SK-N-SH treated with all-trans-retinoic acid at 6 μM for 48 hours (cell line): Measurements from ENCODE around the gene PDE3A.

ENCODE experiments used
- ATAC-seq: fragments of 200-7000 bp; cut with Tn5 transposase; 3 replicates; pipeline ENCODE4 v1.9.1; 2020; ENCODE audit warnings: mild to moderate bottlenecking, moderate library complexity
- ARNTL ChIP-seq: fragments of 450-650 bp; formaldehyde crosslinking; IDR thresholded peaks from 2 replicates; pipeline ENCODE4 v1.5.0; 2020; ENCODE audit warnings: low read depth, mild to moderate bottlenecking, moderate library complexity, borderline replicate concordance
- BACH2 ChIP-seq: fragments of 250-450 bp; sonication (Bioruptor Pico); IDR thresholded peaks from 2 replicates; pipeline ENCODE4 v1.9.0; 2021; ENCODE audit warnings: mild to moderate bottlenecking, borderline replicate concordance
- CSDC2 ChIP-seq: fragments of 250-450 bp; sonication (Bioruptor Pico); IDR thresholded peaks from 2 replicates; pipeline ENCODE4 v1.5.0; 2020; ENCODE audit warnings: mild to moderate bottlenecking, moderate library complexity
- ESRRG ChIP-seq: fragments of 250-450 bp; sonication (Bioruptor Pico); IDR thresholded peaks from 2 replicates; pipeline ENCODE4 v1.6.1; 2021; ENCODE audit warnings: mild to moderate bottlenecking
- GLIS3 ChIP-seq: fragments of 250-450 bp; sonication (Bioruptor Pico); IDR thresholded peaks from 2 replicates; pipeline ENCODE4 v1.5.0; 2020; ENCODE audit warnings: mild to moderate bottlenecking, moderate library complexity
- ISL1 ChIP-seq: fragments of 250-450 bp; sonication (Bioruptor Pico); IDR thresholded peaks from 2 replicates; pipeline ENCODE4 v2.1.2; 2022; ENCODE audit warnings: mild to moderate bottlenecking, moderate library complexity
- PPARA ChIP-seq: fragments of 250-450 bp; sonication (Bioruptor Pico); IDR thresholded peaks from 2 replicates; pipeline ENCODE4 v1.5.0; 2020; ENCODE audit warnings: mild to moderate bottlenecking, borderline replicate concordance
- RARB ChIP-seq: fragments of 250-450 bp; sonication (Bioruptor Pico); IDR thresholded peaks from 2 replicates; pipeline ENCODE4 v1.8.0; 2021; ENCODE audit warnings: mild to moderate bottlenecking, moderate library complexity
- TCF4 ChIP-seq: fragments of 250-450 bp; sonication (Bioruptor Pico); IDR thresholded peaks from 2 replicates; pipeline ENCODE4 v1.8.0; 2021; ENCODE audit warnings: mild to moderate bottlenecking, moderate library complexity, borderline replicate concordance
- TOX ChIP-seq: fragments of 250-450 bp; sonication (Bioruptor Pico); IDR thresholded peaks from 2 replicates; pipeline ENCODE4 v1.8.0; 2021; ENCODE audit warnings: mild to moderate bottlenecking, moderate library complexity, borderline replicate concordance
- ZFP30 ChIP-seq: fragments of 450-650 bp; formaldehyde crosslinking; IDR thresholded peaks from 2 replicates; pipeline ENCODE4 v1.5.0; 2022; ENCODE audit warnings: mild to moderate bottlenecking, moderate library complexity
- ZNF565 ChIP-seq: fragments of 450-650 bp; formaldehyde crosslinking; conservative IDR thresholded peaks from 2 replicates; pipeline ENCODE4 v1.5.0; 2020; ENCODE audit warnings: low read depth, mild to moderate bottlenecking, moderate library complexity
- ZNF8 ChIP-seq: fragments of 450-650 bp; formaldehyde crosslinking; IDR thresholded peaks from 2 replicates; pipeline ENCODE4 v1.5.0; 2020; ENCODE audit warnings: mild to moderate bottlenecking, moderate library complexity
- TF ChIP-seq, protein P1 (sequence below): fragments of 250-450 bp; sonication (Bioruptor Pico); IDR thresholded peaks from 2 replicates; pipeline ENCODE4 v1.5.0; 2020; ENCODE audit warnings: mild to moderate bottlenecking, moderate library complexity
- TF ChIP-seq, protein P2 (sequence below): fragments of 250-450 bp; sonication (Bioruptor Pico); IDR thresholded peaks from 2 replicates; pipeline ENCODE4 v1.5.1; 2020; ENCODE audit warnings: low read depth, mild to moderate bottlenecking, moderate library complexity
- TF ChIP-seq, protein P3 (sequence below): fragments of 250-450 bp; sonication (Bioruptor Pico); IDR thresholded peaks from 2 replicates; pipeline ENCODE4 v1.5.1; 2021; ENCODE audit warnings: mild to moderate bottlenecking, moderate library complexity
- TF ChIP-seq, protein P4 (sequence below): fragments of 250-450 bp; sonication (Bioruptor Pico); IDR thresholded peaks from 2 replicates; pipeline ENCODE4 v1.8.0; 2021; ENCODE audit warnings: low read depth, mild to moderate bottlenecking, moderate library complexity, borderline replicate concordance
- TF ChIP-seq, protein P5 (sequence below): fragments of 250-450 bp; sonication (Bioruptor Pico); IDR thresholded peaks from 2 replicates; pipeline ENCODE4 v1.8.0; 2020; ENCODE audit warnings: mild to moderate bottlenecking, moderate library complexity, borderline replicate concordance

Gene PDE3A

DNA sequence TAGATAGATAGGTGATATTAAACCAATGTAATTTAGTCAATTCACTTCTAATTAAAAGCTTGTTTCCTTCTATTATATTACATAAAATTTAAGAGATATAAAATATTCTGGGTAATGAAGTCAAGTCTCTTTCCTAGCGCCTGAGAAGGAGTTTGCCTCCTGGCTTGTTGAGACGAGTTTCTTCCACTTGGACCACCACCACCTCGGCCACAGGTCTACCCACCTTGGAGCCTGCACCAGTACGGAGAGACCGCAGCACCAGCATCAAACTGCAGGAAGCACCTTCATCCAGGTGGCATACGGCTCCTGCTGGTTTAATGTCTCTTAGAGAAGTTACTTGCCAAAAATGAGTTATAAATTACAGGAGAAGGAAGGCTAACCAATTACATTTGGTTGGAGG is 247.8 kb downstream of the PDE3A start:
- TF ChIP-seq, protein P1, sequence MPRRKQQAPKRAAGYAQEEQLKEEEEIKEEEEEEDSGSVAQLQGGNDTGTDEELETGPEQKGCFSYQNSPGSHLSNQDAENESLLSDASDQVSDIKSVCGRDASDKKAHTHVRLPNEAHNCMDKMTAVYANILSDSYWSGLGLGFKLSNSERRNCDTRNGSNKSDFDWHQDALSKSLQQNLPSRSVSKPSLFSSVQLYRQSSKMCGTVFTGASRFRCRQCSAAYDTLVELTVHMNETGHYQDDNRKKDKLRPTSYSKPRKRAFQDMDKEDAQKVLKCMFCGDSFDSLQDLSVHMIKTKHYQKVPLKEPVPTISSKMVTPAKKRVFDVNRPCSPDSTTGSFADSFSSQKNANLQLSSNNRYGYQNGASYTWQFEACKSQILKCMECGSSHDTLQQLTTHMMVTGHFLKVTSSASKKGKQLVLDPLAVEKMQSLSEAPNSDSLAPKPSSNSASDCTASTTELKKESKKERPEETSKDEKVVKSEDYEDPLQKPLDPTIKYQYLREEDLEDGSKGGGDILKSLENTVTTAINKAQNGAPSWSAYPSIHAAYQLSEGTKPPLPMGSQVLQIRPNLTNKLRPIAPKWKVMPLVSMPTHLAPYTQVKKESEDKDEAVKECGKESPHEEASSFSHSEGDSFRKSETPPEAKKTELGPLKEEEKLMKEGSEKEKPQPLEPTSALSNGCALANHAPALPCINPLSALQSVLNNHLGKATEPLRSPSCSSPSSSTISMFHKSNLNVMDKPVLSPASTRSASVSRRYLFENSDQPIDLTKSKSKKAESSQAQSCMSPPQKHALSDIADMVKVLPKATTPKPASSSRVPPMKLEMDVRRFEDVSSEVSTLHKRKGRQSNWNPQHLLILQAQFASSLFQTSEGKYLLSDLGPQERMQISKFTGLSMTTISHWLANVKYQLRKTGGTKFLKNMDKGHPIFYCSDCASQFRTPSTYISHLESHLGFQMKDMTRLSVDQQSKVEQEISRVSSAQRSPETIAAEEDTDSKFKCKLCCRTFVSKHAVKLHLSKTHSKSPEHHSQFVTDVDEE (CRISPR knock-in tag), result no peak
- TF ChIP-seq BACH2 (CRISPR knock-in tag), result no peak
- TF ChIP-seq PPARA (CRISPR knock-in tag), result no peak
- TF ChIP-seq, protein P2, sequence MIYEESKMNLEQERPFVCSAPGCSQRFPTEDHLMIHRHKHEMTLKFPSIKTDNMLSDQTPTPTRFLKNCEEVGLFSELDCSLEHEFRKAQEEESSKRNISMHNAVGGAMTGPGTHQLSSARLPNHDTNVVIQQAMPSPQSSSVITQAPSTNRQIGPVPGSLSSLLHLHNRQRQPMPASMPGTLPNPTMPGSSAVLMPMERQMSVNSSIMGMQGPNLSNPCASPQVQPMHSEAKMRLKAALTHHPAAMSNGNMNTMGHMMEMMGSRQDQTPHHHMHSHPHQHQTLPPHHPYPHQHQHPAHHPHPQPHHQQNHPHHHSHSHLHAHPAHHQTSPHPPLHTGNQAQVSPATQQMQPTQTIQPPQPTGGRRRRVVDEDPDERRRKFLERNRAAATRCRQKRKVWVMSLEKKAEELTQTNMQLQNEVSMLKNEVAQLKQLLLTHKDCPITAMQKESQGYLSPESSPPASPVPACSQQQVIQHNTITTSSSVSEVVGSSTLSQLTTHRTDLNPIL (CRISPR knock-in tag), result no peak
- TF ChIP-seq RARB, result no peak
- TF ChIP-seq, protein P3, sequence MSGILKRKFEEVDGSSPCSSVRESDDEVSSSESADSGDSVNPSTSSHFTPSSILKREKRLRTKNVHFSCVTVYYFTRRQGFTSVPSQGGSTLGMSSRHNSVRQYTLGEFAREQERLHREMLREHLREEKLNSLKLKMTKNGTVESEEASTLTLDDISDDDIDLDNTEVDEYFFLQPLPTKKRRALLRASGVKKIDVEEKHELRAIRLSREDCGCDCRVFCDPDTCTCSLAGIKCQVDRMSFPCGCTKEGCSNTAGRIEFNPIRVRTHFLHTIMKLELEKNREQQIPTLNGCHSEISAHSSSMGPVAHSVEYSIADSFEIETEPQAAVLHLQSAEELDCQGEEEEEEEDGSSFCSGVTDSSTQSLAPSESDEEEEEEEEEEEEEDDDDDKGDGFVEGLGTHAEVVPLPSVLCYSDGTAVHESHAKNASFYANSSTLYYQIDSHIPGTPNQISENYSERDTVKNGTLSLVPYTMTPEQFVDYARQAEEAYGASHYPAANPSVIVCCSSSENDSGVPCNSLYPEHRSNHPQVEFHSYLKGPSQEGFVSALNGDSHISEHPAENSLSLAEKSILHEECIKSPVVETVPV (CRISPR knock-in tag), result no peak
- TF ChIP-seq ESRRG (CRISPR knock-in tag), result no peak
- TF ChIP-seq ZFP30 (CRISPR knock-in tag), result no peak
- TF ChIP-seq GLIS3 (CRISPR knock-in tag), result no peak
- no peak for TF ChIP-seq TCF4 (CRISPR knock-in tag)
- no peak for TF ChIP-seq TOX (CRISPR knock-in tag)
- no peak for TF ChIP-seq ISL1 (CRISPR knock-in tag)
- TF ChIP-seq ZNF565, result no peak
- TF ChIP-seq CSDC2 (CRISPR knock-in tag), result no peak
- no peak for TF ChIP-seq ARNTL (CRISPR knock-in tag)
- TF ChIP-seq, protein P4, sequence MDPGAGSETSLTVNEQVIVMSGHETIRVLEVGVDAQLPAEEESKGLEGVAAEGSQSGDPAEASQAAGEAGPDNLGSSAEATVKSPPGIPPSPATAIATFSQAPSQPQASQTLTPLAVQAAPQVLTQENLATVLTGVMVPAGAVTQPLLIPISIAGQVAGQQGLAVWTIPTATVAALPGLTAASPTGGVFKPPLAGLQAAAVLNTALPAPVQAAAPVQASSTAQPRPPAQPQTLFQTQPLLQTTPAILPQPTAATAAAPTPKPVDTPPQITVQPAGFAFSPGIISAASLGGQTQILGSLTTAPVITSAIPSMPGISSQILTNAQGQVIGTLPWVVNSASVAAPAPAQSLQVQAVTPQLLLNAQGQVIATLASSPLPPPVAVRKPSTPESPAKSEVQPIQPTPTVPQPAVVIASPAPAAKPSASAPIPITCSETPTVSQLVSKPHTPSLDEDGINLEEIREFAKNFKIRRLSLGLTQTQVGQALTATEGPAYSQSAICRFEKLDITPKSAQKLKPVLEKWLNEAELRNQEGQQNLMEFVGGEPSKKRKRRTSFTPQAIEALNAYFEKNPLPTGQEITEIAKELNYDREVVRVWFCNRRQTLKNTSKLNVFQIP, result no peak
- TF ChIP-seq ZNF8, result no peak
- ATAC-seq, result no peak

DNA sequence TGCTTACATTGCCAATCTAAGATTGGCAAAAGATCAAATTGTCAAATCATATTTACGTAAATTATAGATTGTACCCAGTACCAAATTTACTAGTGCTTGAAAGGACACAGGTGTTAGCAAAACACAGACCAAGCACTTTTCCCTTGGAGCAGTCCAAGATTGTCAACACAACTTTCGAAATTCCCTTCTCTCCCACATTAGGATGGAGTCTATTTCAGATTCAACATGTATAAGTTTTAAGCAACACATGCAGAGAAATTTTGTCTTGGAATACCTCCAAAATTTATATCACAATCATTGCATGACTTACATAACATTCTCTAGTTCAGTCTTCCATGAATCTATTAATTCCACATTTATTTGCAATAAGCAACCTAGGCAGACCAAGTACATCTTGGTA is 251.9 kb downstream of the PDE3A start:
- ATAC-seq, result no peak; the same call in 2 of the 3 replicates
- TF ChIP-seq ESRRG (CRISPR knock-in tag), result no peak
- TF ChIP-seq, protein P3 (CRISPR knock-in tag), result no peak
- TF ChIP-seq ZNF565, result no peak
- TF ChIP-seq, protein P5, sequence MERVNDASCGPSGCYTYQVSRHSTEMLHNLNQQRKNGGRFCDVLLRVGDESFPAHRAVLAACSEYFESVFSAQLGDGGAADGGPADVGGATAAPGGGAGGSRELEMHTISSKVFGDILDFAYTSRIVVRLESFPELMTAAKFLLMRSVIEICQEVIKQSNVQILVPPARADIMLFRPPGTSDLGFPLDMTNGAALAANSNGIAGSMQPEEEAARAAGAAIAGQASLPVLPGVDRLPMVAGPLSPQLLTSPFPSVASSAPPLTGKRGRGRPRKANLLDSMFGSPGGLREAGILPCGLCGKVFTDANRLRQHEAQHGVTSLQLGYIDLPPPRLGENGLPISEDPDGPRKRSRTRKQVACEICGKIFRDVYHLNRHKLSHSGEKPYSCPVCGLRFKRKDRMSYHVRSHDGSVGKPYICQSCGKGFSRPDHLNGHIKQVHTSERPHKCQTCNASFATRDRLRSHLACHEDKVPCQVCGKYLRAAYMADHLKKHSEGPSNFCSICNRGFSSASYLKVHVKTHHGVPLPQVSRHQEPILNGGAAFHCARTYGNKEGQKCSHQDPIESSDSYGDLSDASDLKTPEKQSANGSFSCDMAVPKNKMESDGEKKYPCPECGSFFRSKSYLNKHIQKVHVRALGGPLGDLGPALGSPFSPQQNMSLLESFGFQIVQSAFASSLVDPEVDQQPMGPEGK (CRISPR knock-in tag), result no peak
- TF ChIP-seq ZNF8, result no peak
- TF ChIP-seq, protein P2 (CRISPR knock-in tag), result no peak
- TF ChIP-seq ARNTL (CRISPR knock-in tag), result no peak
- TF ChIP-seq TCF4 (CRISPR knock-in tag), result no peak
- TF ChIP-seq, protein P4, result no peak
